Upper lobe of left lung (tissue), 4 donors: Measurements from ENCODE around the gene SCRN2.

Experiments used
- CTCF ChIP-seq, 6 experiments: fragments of 450-650 bp in 4 of 6; fragments of 200-600 bp in 2 of 6; sonication (generic) in 2 of 6; IDR thresholded peaks; one replicate each; pipeline ENCODE4 v1.5.1; 2016 to 2019; ENCODE audit warnings: antibody characterized with exemption in 6 of 6
- EP300 ChIP-seq, 4 donors: sonication (generic); formaldehyde crosslinking; IDR thresholded peaks; one replicate each; pipeline ENCODE4 v1.5.1; 2017; ENCODE audit warnings: antibody characterized with exemption in 4 of 4, control low read depth in 2 of 4
- POLR2A ChIP-seq, 4 donors: fragments of 450-650 bp; IDR thresholded peaks; one replicate each; pipeline ENCODE4 v1.5.1; 2016 to 2017; ENCODE audit warnings: antibody characterized with exemption in 4 of 4, mild to moderate bottlenecking in 2 of 4
- POLR2AphosphoS5 ChIP-seq, 2 donors: sonication (generic); formaldehyde crosslinking; IDR thresholded peaks; one replicate each; pipeline ENCODE4 v1.5.1; 2017; ENCODE audit warnings: antibody characterized with exemption in 2 of 2

GRCh38 chr17:47815106-47815918, 25.8 kb downstream of the SCRN2 start:
- TF ChIP-seq POLR2A (IDR thresholded peaks at IDR 0.05) = no peak
- no peak for TF ChIP-seq CTCF (IDR thresholded peaks at IDR 0.05)
- no peak for TF ChIP-seq EP300 (IDR thresholded peaks at IDR 0.05)
- no peak for TF ChIP-seq POLR2AphosphoS5 (IDR thresholded peaks at IDR 0.05)
